Type B pancreatic cell (in vitro differentiated cells): ENCODE measurements around the gene PYGB. TPM values are rescaled to one million over a fixed set of nuclear protein-coding genes. Genes with fewer than 3 reads are reported as not detected.

Source experiments
- DNase-seq: peaks from one replicate; pipeline ENCODE4 v3.0.0; 2021; ENCODE audit warnings: mixed read lengths; ENCODE audit not compliant: unreplicated experiment; ENCODE audit errors: extremely low spot score
- H3K27ac Mint-ChIP-seq: 2 replicates; pipeline ENCODE4 v1.8.0; 2021; ENCODE audit warnings: mild to moderate bottlenecking, mixed read lengths
- H3K27me3 Mint-ChIP-seq: 2 replicates; pipeline ENCODE4 v1.8.0; 2021; ENCODE audit warnings: mixed read lengths
- H3K36me3 Mint-ChIP-seq: 2 replicates; pipeline ENCODE4 v1.8.0; 2021; ENCODE audit warnings: mixed read lengths
- H3K4me1 Mint-ChIP-seq: one replicate; pipeline ENCODE4 v1.8.0; 2021; ENCODE audit warnings: mixed read lengths; ENCODE audit not compliant: unreplicated experiment
- H3K4me3 Mint-ChIP-seq: 2 replicates; pipeline ENCODE4 v1.8.0; 2021; ENCODE audit warnings: mild to moderate bottlenecking, mixed read lengths
- H3K9me3 Mint-ChIP-seq: 2 replicates; pipeline ENCODE4 v1.8.0; 2021; ENCODE audit warnings: mixed read lengths
- total RNA-seq: library from RNA; stranded (reverse); gene quantifications from 2 replicates; pipeline ENCODE4 v1.2.1, GENCODE V29; 2021; ENCODE audit warnings: low replicate concordance
- TF ChIP-seq, protein P1 (sequence below): fragments of 200-600 bp; sonication (generic); conservative IDR thresholded peaks from 2 replicates; pipeline ENCODE4 v1.5.0; 2021; ENCODE audit warnings: antibody characterized with exemption, mild to moderate bottlenecking

Gene PYGB
- total RNA-seq, 1 donor from 2014 or later = 52.2 TPM

DNA sequence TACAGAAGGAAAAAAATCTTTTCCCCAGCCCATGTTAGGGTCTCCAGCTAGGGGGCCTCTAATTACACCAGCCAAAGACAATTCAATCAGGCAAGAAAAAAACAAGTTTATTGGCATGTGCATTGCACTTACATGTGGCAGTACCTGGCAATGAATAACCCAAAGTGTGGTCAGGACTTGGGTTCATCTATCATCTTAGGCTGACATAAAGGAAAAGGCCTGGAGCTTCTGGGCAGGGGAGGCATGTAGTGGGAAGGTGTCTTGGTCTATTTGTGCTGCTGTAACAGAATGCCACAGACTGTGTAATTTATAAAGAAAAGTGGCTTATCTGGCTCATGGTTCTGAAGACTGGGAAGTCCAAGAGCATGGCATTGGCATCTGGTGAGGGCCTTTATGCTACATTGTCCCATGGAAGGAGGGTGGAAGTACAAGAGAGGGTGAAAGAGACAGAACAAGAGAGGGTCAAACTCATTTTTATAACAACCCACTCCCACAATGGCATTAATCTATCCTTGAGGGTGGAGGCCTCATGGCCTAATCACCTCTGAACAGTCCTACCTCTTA is 4.4 kb upstream of the PYGB start:
- Mint-ChIP-seq H3K27me3 (peaks cover 28% of the 10 kb centered on the region), H3K4me3 (no peak overlapping the region), H3K27ac (no peak overlapping the region), H3K4me1 (peaks cover 13% of the 10 kb centered on the region), H3K36me3 (no peaks in the 10 kb centered on the region), H3K9me3 (no peaks in the 10 kb centered on the region)
- TF ChIP-seq, protein P1, sequence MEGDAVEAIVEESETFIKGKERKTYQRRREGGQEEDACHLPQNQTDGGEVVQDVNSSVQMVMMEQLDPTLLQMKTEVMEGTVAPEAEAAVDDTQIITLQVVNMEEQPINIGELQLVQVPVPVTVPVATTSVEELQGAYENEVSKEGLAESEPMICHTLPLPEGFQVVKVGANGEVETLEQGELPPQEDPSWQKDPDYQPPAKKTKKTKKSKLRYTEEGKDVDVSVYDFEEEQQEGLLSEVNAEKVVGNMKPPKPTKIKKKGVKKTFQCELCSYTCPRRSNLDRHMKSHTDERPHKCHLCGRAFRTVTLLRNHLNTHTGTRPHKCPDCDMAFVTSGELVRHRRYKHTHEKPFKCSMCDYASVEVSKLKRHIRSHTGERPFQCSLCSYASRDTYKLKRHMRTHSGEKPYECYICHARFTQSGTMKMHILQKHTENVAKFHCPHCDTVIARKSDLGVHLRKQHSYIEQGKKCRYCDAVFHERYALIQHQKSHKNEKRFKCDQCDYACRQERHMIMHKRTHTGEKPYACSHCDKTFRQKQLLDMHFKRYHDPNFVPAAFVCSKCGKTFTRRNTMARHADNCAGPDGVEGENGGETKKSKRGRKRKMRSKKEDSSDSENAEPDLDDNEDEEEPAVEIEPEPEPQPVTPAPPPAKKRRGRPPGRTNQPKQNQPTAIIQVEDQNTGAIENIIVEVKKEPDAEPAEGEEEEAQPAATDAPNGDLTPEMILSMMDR = no peak
- DNase-seq = no peak

DNA sequence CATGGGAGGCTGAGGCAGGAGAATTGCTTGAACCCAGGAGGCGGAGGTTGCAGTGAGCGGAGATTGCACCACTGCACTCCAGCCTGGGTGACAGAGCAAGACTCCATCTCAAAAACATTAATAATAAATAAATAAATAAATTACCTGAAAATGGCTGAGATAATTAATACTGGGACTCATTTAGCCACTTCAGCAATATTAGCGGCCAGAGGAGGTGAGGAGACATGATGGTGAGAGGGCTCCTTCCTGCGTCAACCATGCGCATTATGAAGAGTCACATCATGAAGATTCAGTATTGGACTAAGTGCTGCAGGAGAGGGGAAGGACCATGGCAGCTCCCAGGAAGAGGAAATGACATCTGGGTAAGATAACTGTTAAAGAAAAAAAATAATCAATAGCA is 2.9 kb upstream of the PYGB start:
- no peak overlapping the region for H3K27ac Mint-ChIP-seq
- no peak overlapping the region for H3K4me3 Mint-ChIP-seq
- no peaks in the 10 kb centered on the region for H3K9me3 Mint-ChIP-seq
- peaks cover 24% of the 10 kb centered on the region for H3K4me1 Mint-ChIP-seq
- DNase-seq = no peak
- peaks cover 28% of the 10 kb centered on the region for H3K27me3 Mint-ChIP-seq
- H3K36me3 Mint-ChIP-seq = no peaks in the 10 kb centered on the region
- TF ChIP-seq, protein P1 = no peak

DNA sequence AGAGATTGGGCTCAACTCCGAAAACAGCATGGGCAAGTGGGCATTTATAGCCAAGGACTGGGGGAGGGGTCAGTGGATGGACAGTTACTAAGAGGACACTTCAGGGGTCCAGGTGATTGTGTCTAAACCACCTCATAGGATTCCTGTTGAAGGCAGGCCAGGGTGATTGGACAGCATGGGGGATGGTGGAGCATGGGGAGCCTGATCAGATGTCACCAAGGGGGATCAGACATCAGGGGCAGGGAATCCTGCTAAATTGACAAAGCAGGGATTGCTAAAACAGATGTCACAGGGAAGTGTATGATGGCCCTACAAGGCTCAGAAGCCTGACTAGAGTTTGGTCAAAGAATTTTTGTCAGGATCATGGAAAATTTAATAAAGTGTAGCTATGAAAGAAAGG is 2.4 kb upstream of the PYGB start:
- H3K9me3 Mint-ChIP-seq = no peaks in the 10 kb centered on the region
- DNase-seq = no peak
- peaks cover 28% of the 10 kb centered on the region for H3K27me3 Mint-ChIP-seq
- H3K27ac Mint-ChIP-seq = no peak overlapping the region
- peak overlapping the region; percentile 32 for H3K4me3 Mint-ChIP-seq
- peaks cover 29% of the 10 kb centered on the region for H3K4me1 Mint-ChIP-seq
- TF ChIP-seq, protein P1 = no peak
- no peaks in the 10 kb centered on the region for H3K36me3 Mint-ChIP-seq

DNA sequence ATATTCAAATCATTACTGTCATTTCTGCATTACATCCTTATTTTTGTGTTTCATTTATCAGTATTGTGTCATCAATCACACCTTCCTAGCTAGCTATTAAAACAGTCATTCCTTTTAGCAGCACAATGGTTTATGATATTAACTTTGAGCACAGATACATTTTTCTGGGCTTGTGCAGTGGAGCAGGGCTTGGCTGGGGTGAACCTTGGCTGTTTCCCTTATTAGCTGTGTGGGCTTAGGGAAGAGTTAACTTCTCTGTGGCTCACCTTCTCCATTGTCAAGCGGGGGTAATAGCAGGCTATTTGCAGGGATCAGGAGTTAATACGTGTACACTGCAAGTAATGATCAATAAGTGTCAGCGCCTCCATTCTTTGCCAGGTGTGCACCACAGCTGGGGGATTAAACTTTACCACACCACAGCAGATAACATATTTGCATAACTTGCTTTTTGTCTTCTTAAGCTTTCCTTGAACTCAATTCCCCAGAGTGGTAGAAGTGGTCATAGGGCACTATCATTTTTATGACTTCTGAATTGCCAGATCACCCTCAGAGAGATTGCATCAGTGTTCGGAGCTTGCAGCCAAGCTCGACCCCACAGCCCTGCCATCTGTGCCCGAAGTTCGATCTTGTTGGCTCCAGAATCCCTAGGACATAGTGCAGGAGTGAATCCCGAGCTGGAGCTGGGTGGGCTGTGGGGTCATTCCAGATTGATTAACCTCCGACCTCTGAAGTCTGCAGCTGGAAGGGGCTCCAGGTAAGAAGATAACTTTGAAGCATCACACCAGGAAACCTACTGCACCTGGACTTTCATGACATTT is 1.5 kb upstream of the PYGB start:
- H3K4me1 Mint-ChIP-seq = peaks cover 32% of the 10 kb centered on the region
- no peak overlapping the region for H3K27ac Mint-ChIP-seq
- H3K4me3 Mint-ChIP-seq = peak overlapping the region; percentile 95
- H3K36me3 Mint-ChIP-seq = no peaks in the 10 kb centered on the region
- peaks cover 21% of the 10 kb centered on the region for H3K27me3 Mint-ChIP-seq
- no peaks in the 10 kb centered on the region for H3K9me3 Mint-ChIP-seq
- DNase-seq = no peak
- TF ChIP-seq, protein P1 = no peak

DNA sequence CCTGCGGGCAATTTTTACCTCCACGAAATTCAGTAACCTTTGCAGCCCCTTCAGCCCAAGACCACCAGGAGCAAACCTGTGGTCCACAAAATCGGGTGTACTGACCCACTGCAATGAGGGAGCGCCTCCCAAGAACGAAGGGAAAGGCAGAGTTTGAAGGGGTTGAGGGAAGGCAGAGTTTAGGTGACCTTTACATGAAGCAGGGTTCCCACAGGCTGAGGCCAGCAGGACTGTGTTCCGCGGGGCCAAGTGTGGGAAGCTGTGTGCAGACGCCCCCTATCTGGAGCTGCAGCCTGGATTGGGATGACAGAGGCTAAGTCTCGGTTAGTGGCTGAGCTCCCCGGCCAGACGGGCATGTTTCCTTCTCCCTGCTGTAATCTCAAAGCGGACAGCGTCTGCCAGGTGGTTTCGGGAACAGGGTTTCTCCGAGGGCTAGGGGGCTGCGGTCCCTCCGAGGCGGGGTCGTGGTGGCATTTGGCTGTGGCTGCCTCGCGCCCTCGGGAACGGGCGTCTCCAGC is 826 bp upstream of the PYGB start:
- H3K27ac Mint-ChIP-seq = peak overlapping the region; percentile 75
- H3K27me3 Mint-ChIP-seq = peaks cover 17% of the 10 kb centered on the region
- no peak for DNase-seq
- H3K36me3 Mint-ChIP-seq = no peaks in the 10 kb centered on the region
- peaks cover 32% of the 10 kb centered on the region for H3K4me1 Mint-ChIP-seq
- H3K9me3 Mint-ChIP-seq = no peaks in the 10 kb centered on the region
- TF ChIP-seq, protein P1 = peak; percentile 54
- H3K4me3 Mint-ChIP-seq = peak overlapping the region; percentile 95
